GM21737 (cell line): ENCODE results near the gene NYAP2.

Experiments used
- ATAC-seq: cut with Tn5 transposase; IDR thresholded peaks from one replicate; pipeline ENCODE4 v1.9.1; 2021; ENCODE audit warnings: mild to moderate bottlenecking, moderate library complexity; ENCODE audit not compliant: unreplicated experiment

The NYAP2 gene

GRCh38 chr2:225614915-225615314 is 215.4 kb downstream of the NYAP2 start:
- ATAC-seq = no peak

- ATAC-seq = no peak
Observed at GRCh38 chr2:225615514-225615913, 216.0 kb downstream of the NYAP2 start.

- no peak for ATAC-seq
Observed at GRCh38 chr2:225616372-225616771, 216.9 kb downstream of the NYAP2 start.

GRCh38 chr2:225616848-225617247 is 217.3 kb downstream of the NYAP2 start:
- ATAC-seq = no peak

- ATAC-seq = no peak
Observed at GRCh38 chr2:225620227-225620626, 220.7 kb downstream of the NYAP2 start.

- ATAC-seq = no peak
Observed at GRCh38 chr2:225630824-225631533, 231.5 kb downstream of the NYAP2 start.

- no peak for ATAC-seq
Observed at GRCh38 chr2:225632351-225632750, 232.8 kb downstream of the NYAP2 start.

GRCh38 chr2:225636558-225636957 is 237.0 kb downstream of the NYAP2 start:
- ATAC-seq = no peak

- ATAC-seq = no peak
Observed at GRCh38 chr2:225637259-225637658, 237.7 kb downstream of the NYAP2 start.

GRCh38 chr2:225640550-225640949 is 241.0 kb downstream of the NYAP2 start:
- ATAC-seq = no peak

- no peak for ATAC-seq
Observed at GRCh38 chr2:225649274-225649673, 249.8 kb downstream of the NYAP2 start.

- ATAC-seq = no peak
Observed at GRCh38 chr2:225650041-225650440, 250.5 kb downstream of the NYAP2 start.

- ATAC-seq = peak; percentile 85
Observed at GRCh38 chr2:225660262-225661131, 261.0 kb downstream of the NYAP2 start.

- ATAC-seq = no peak
Observed at GRCh38 chr2:225662101-225662500, 262.6 kb downstream of the NYAP2 start.

- ATAC-seq = no peak
Observed at GRCh38 chr2:225667445-225667844, 267.9 kb downstream of the NYAP2 start.

- ATAC-seq = peak; percentile 85
Observed at GRCh38 chr2:225668606-225669266, 269.2 kb downstream of the NYAP2 start.

GRCh38 chr2:225670111-225670974 is 270.8 kb downstream of the NYAP2 start:
- no peak for ATAC-seq

GRCh38 chr2:225678792-225679191 is 279.3 kb downstream of the NYAP2 start:
- ATAC-seq = no peak

GRCh38 chr2:225683258-225683657 is 283.7 kb downstream of the NYAP2 start:
- ATAC-seq = no peak

GRCh38 chr2:225690153-225690552 is 290.6 kb downstream of the NYAP2 start:
- no peak for ATAC-seq

- no peak for ATAC-seq
Observed at GRCh38 chr2:225691711-225692110, 292.2 kb downstream of the NYAP2 start.
